C4-2B (cell line): Measurements from ENCODE around the gene SH2D1B.

Experiments used
- ZFX ChIP-seq: fragments of 450-650 bp; IDR thresholded peaks from 2 replicates; pipeline ENCODE4 v1.6.1; 2017
- TF ChIP-seq, protein P1 (sequence below): fragments of 450-650 bp; conservative IDR thresholded peaks from 2 replicates; pipeline ENCODE4 v1.5.1; 2017; ENCODE audit warnings: mild to moderate bottlenecking

DNA sequence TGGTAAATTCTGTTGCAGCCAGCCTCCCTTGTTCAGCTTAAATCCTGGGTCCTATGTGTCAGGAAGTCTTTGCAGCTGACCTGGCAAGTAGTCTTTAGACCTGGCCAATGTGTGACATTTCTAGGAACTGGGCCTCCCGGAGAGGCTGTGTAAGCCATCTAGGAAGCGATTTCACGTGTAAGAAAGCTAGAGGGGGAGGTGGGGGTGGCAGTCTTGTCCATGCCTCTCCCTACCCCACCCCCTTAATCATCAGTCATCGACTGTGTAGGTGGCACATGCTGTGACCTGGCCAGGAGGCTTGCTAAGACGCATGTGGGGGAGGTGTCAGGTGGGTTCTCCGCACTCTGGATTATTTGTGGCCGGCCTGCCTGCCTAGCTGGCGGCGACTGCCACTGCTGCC is 22.0 kb downstream of the SH2D1B start:
- TF ChIP-seq, protein P1, sequence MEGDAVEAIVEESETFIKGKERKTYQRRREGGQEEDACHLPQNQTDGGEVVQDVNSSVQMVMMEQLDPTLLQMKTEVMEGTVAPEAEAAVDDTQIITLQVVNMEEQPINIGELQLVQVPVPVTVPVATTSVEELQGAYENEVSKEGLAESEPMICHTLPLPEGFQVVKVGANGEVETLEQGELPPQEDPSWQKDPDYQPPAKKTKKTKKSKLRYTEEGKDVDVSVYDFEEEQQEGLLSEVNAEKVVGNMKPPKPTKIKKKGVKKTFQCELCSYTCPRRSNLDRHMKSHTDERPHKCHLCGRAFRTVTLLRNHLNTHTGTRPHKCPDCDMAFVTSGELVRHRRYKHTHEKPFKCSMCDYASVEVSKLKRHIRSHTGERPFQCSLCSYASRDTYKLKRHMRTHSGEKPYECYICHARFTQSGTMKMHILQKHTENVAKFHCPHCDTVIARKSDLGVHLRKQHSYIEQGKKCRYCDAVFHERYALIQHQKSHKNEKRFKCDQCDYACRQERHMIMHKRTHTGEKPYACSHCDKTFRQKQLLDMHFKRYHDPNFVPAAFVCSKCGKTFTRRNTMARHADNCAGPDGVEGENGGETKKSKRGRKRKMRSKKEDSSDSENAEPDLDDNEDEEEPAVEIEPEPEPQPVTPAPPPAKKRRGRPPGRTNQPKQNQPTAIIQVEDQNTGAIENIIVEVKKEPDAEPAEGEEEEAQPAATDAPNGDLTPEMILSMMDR, result no peak
- no peak for TF ChIP-seq ZFX
